HCT116 (cell line): ENCODE results near the gene NEURL4. TPM values are rescaled to one million over a fixed set of nuclear protein-coding genes. Genes with fewer than 3 reads are reported as not detected.
"Not testable (repeated sequence)": the region's sequence is repeated elsewhere in the genome, so short reads cannot be mapped to it uniquely, and the experiment has no call there.

Source experiments
- ATAC-seq: fragments of 200-7000 bp; cut with Tn5 transposase; 2 replicates; pipeline ENCODE4 v1.9.1; 2020; ENCODE audit warnings: mild to moderate bottlenecking, moderate library complexity
- BruUV-seq: library from RNA; stranded (reverse); fragments of 400-500 nt; replicated peaks from 2 replicates; lab custom pipeline; 2021; lab: Mats Ljungman, UMichigan
- CTCF ChIA-PET: fragments of 300-600 bp; sonication (Branson Sonifier 250); formaldehyde crosslinking; loops from one replicate; lab custom pipeline; 2021; ENCODE audit warnings: antibody characterized with exemption; lab: Charles Lee
- POLR2A ChIA-PET: fragments of 300-600, 350-600 bp; sonication (Branson Sonifier 250); formaldehyde crosslinking; loops from one replicate; lab custom pipeline; 2021; ENCODE audit warnings: antibody characterized with exemption; lab: Charles Lee
- RAD21 ChIA-PET, 2 experiments: fragments of 300-600 bp; sonication (Branson Sonifier 250); formaldehyde crosslinking; loops; one replicate each; lab custom pipeline; 2023; ENCODE audit warnings: low total read pairs in 2 of 2; ENCODE audit not compliant: uncharacterized antibody in 2 of 2, unreplicated experiment in 2 of 2, low non-redundant PET in 1 of 2; lab: Charles Lee
- DNase-seq: peaks from one replicate; pipeline ENCODE4 v3.0.0-alpha.2; 2010; ENCODE audit warnings: low read depth, low spot score
- H2AFZ ChIP-seq: fragments of 200-600 bp; shearing (Covaris generic), sonication (generic); 2 replicates; pipeline ENCODE4 v1.6.1; 2017; ENCODE audit warnings: low read depth, mixed run types, mixed read lengths, antibody characterized with exemption, low read length; ENCODE audit not compliant: poor library complexity, severe bottlenecking
- H3K27ac ChIP-seq: 2 replicates; pipeline ENCODE4 v1.5.1; 2012; ENCODE audit warnings: low read depth, low read length
- H3K27me3 ChIP-seq: fragments of 200-600 bp; sonication (generic); 2 replicates; pipeline ENCODE4 v1.6.1; 2016; ENCODE audit warnings: mixed run types, low read length, mixed read lengths; ENCODE audit not compliant: insufficient read depth
- H3K36me3 ChIP-seq, 2 experiments: fragments of 200-500 bp in 1 of 2; fragments of 200-600 bp in 1 of 2; sonication (Bioruptor generic) in 1 of 2; sonication (generic) in 1 of 2; 2 replicates each; pipeline versions ENCODE4 v1.5.1 to v1.6.1; 2014 to 2016; ENCODE audit warnings: low read length in 2 of 2, inconsistent platforms in 1 of 2, mixed read lengths in 1 of 2, mixed run types in 1 of 2; ENCODE audit not compliant: insufficient read depth in 2 of 2, control insufficient read depth in 1 of 2
- H3K4me1 ChIP-seq, 2 experiments: fragments of 200-600 bp in 1 of 2; sonication (generic) in 1 of 2; 2 replicates each; pipeline versions ENCODE4 v1.5.1 to v1.6.1; 2012 to 2017; ENCODE audit warnings: low read length in 2 of 2, inconsistent platforms in 1 of 2, mild to moderate bottlenecking in 1 of 2, mixed read lengths in 1 of 2, mixed run types in 1 of 2, moderate library complexity in 1 of 2; ENCODE audit not compliant: insufficient read depth in 2 of 2, control insufficient read depth in 1 of 2
- H3K4me2 ChIP-seq: fragments of 200-600 bp; sonication (generic); 2 replicates; pipeline ENCODE4 v1.6.1; 2017; ENCODE audit warnings: mixed run types, low read length, mixed read lengths
- H3K4me3 ChIP-seq, 2 experiments: fragments of 200-600 bp in 1 of 2; sonication (generic) in 1 of 2; replicated peaks in 1 of 2; 2 replicates each; pipeline ENCODE4 v1.5.1; 2011 to 2016; ENCODE audit warnings: low read length in 2 of 2, control low read depth in 1 of 2, low read depth in 1 of 2, mild to moderate bottlenecking in 1 of 2, mixed read lengths in 1 of 2, mixed run types in 1 of 2
- H3K79me2 ChIP-seq: fragments of 200-600 bp; sonication (generic); 2 replicates; pipeline ENCODE4 v1.6.1; 2017; ENCODE audit warnings: mild to moderate bottlenecking, mixed run types, low read length, moderate library complexity, mixed read lengths; ENCODE audit not compliant: insufficient read depth
- H3K9ac ChIP-seq: fragments of 200-600 bp; sonication (generic); 2 replicates; pipeline ENCODE4 v1.6.1; 2016; ENCODE audit warnings: low read length, mixed read lengths
- H3K9me2 ChIP-seq: fragments of 200-600 bp; sonication (generic), shearing (Covaris generic); 2 replicates; pipeline ENCODE4 v1.6.1; 2017; ENCODE audit warnings: mixed run types, mild to moderate bottlenecking, moderate library complexity; ENCODE audit not compliant: insufficient read depth
- H3K9me3 ChIP-seq, 2 experiments: fragments of 200-500 bp in 1 of 2; fragments of 200-600 bp in 1 of 2; sonication (Bioruptor generic) in 1 of 2; sonication (generic) in 1 of 2; 2 replicates each; pipeline ENCODE4 v1.6.1; 2014 to 2017; ENCODE audit warnings: low read length in 2 of 2, mixed read lengths in 2 of 2, inconsistent platforms in 1 of 2, low read depth in 1 of 2, mild to moderate bottlenecking in 1 of 2, mixed run types in 1 of 2, moderate library complexity in 1 of 2; ENCODE audit not compliant: control insufficient read depth in 1 of 2, insufficient read depth in 1 of 2
- H4K20me1 ChIP-seq: fragments of 200-600 bp; sonication (generic), shearing (Covaris generic); 2 replicates; pipeline ENCODE4 v1.6.1; 2017; ENCODE audit warnings: mixed run types, mild to moderate bottlenecking, moderate library complexity; ENCODE audit not compliant: insufficient read depth
- ELF1 ChIP-seq: IDR thresholded peaks from 2 replicates; pipeline ENCODE4 v1.6.1; 2012; ENCODE audit warnings: low read depth, borderline replicate concordance
- EZH2phosphoT487 ChIP-seq: fragments of 200-600 bp; IDR thresholded peaks from 2 replicates; pipeline ENCODE4 v1.6.1; 2018; ENCODE audit warnings: antibody characterized with exemption, borderline replicate concordance
- POLR2AphosphoS5 ChIP-seq: IDR thresholded peaks from 2 replicates; pipeline ENCODE4 v1.6.1; 2011; ENCODE audit warnings: mild to moderate bottlenecking, low read depth, low read length, moderate library complexity
- ZBTB33 ChIP-seq: IDR thresholded peaks from 2 replicates; pipeline ENCODE4 v1.6.1; 2011; ENCODE audit warnings: mild to moderate bottlenecking, low read length, moderate library complexity; ENCODE audit not compliant: insufficient replicate concordance; ENCODE audit errors: extremely low read depth
- ZFX ChIP-seq: fragments of 450-650 bp; IDR thresholded peaks from 2 replicates; pipeline ENCODE4 v1.6.1; 2017
- intact Hi-C: fragments of 100-400 bp; cut with micrococcal nuclease; formaldehyde crosslinking; loops from 2 replicates; pipeline ENCODE4 v1.10.0; 2022
- total RNA-seq: library from RNA; stranded (reverse); gene quantifications from one replicate; pipeline ENCODE4 v1.2.1, GENCODE V29; 2021; ENCODE audit not compliant: unreplicated experiment

The NEURL4 gene
- total RNA-seq, 1 experiment from 2014 or later = 56.9 TPM

DNA sequence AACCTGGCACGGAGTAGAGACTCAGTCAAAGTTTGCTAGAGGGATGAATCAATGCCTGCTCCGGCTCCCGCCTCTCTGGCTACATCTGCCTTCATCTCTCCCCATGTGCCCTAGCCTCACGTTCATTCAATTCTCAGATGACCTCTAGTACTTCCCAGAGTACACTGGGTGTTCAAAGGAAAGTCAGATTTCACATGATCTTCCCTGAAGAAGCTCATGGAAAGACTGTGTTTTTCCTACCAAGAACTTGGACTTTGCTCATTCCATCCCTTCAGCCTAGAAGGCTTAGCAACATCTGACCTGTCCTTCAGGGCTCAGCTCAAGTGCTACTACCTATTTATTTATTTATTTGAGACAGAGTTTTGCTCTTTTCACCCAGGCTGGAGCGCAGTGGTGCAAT, 40.7 kb upstream of the NEURL4 start:
- H3K79me2 ChIP-seq = no peaks in the 10 kb centered on the region
- CTCF ChIA-PET = interaction anchor here (0.9 kb wide), 1 partner anchor 14 kb away, joined by 4 read pairs; no protein-coding TSS in a partner anchor
- no peak for TF ChIP-seq ZBTB33
- no peak for TF ChIP-seq ZFX
- no peak for TF ChIP-seq POLR2AphosphoS5
- TF ChIP-seq ELF1 = no peak
- TF ChIP-seq EZH2phosphoT487 = no peak
- TF ChIP-seq, all 23 proteins: peak for 0
- Histone ChIP-seq H2AFZ (no peak overlapping the region), H3K4me2 (no peak overlapping the region), H3K9ac (no peak overlapping the region), H3K27me3 (no peaks in the 10 kb centered on the region), H3K9me3 (no peaks in the 10 kb centered on the region), H4K20me1 (no peaks in the 10 kb centered on the region), H3K9me2 (no peaks in the 10 kb centered on the region), H3K36me3 (no peaks in the 10 kb centered on the region), H3K4me1 (no peaks in the 10 kb centered on the region), H3K27ac (no peak overlapping the region), H3K4me3 (no peak overlapping the region)
- ATAC-seq (no peak), DNase-seq (no peak)
- intact Hi-C loops = no loop called here
- RAD21 ChIA-PET = no interaction called here
- POLR2A ChIA-PET = no interaction called here
- no TSS peak for BruUV-seq

GRCh38 chr17:7368599-7368994, 39.5 kb upstream of the NEURL4 start:
- ChIA-PET CTCF (interaction anchor here (0.6 kb wide), 1 partner anchor 817 kb away, joined by 4 read pairs; no protein-coding TSS in a partner anchor), POLR2A (interaction anchor here (1.2 kb wide), 1 partner anchor 35 kb away, joined by 3 read pairs; the partner anchor contains the start of gene TMEM256)
- H3K9me2 ChIP-seq, H3K4me3 ChIP-seq, H3K9me3 ChIP-seq, intact Hi-C loops, H3K9ac ChIP-seq, H3K4me1 ChIP-seq, RAD21 ChIA-PET, H4K20me1 ChIP-seq, H3K79me2 ChIP-seq, ATAC-seq, BruUV-seq, H3K27ac ChIP-seq, H3K4me2 ChIP-seq, DNase-seq, H3K27me3 ChIP-seq, H3K36me3 ChIP-seq, H2AFZ ChIP-seq: not testable (repeated sequence)
